ENCODE measurements around the gene RFTN1. TPM values are rescaled to one million over a fixed set of nuclear protein-coding genes. Genes with fewer than 3 reads are reported as not detected.

The RFTN1 gene
- total RNA-seq, 1 experiment from 2014 or later, result 2.2 TPM

GRCh38 chr3:16358336-16358735 is 155.2 kb downstream of the RFTN1 start:
- H3K4me1 ChIP-seq (ENCODE audit: insufficient read depth, low read length), result no peaks in the 10 kb centered on the region
- TF ChIP-seq, protein P1, sequence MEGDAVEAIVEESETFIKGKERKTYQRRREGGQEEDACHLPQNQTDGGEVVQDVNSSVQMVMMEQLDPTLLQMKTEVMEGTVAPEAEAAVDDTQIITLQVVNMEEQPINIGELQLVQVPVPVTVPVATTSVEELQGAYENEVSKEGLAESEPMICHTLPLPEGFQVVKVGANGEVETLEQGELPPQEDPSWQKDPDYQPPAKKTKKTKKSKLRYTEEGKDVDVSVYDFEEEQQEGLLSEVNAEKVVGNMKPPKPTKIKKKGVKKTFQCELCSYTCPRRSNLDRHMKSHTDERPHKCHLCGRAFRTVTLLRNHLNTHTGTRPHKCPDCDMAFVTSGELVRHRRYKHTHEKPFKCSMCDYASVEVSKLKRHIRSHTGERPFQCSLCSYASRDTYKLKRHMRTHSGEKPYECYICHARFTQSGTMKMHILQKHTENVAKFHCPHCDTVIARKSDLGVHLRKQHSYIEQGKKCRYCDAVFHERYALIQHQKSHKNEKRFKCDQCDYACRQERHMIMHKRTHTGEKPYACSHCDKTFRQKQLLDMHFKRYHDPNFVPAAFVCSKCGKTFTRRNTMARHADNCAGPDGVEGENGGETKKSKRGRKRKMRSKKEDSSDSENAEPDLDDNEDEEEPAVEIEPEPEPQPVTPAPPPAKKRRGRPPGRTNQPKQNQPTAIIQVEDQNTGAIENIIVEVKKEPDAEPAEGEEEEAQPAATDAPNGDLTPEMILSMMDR (conservative IDR thresholded peaks at IDR 0.05), result no peak
- H2BK12ac ChIP-seq (ENCODE audit: insufficient read length, low read depth, low read length), result no peak overlapping the region
- H3K9ac ChIP-seq (ENCODE audit: extremely low read depth, insufficient read length, low read length), result no peak overlapping the region
- H3T11ph ChIP-seq (ENCODE audit: low read length), result no peak overlapping the region
- H3K79me2 ChIP-seq (ENCODE audit: insufficient read depth, low read length), result no peaks in the 10 kb centered on the region
- no peaks in the 10 kb centered on the region for H3K79me1 ChIP-seq (ENCODE audit: insufficient read depth, low read depth, low read length, poor library complexity, severe bottlenecking)
- H3K18ac ChIP-seq (ENCODE audit: insufficient read length, low read depth, low read length), result no peak overlapping the region
- no peaks in the 10 kb centered on the region for H3K9me3 ChIP-seq (ENCODE audit: control insufficient read depth, low read depth, low read length)
- no peak overlapping the region for H4K91ac ChIP-seq (ENCODE audit: insufficient read length, low read depth, low read length)
- no peak overlapping the region for H3K4me2 ChIP-seq (ENCODE audit: insufficient read depth, insufficient read length, low read length)
- H3K27me3 ChIP-seq (ENCODE audit: insufficient read depth, low read length), result no peaks in the 10 kb centered on the region
- H4K8ac ChIP-seq (replicated peaks; ENCODE audit: insufficient read length, low read depth, low read length), result no peak overlapping the region
- Mint-ChIP-seq H3K27me3 (ENCODE audit: low read depth) (peaks cover 2% of the 10 kb centered on the region; the same call in 1 of the 2 replicates), H3K4me3 (no peak overlapping the region), H3K4me1 (peaks cover 5 to 7% of the 10 kb centered on the region in 2 experiments), H3K27ac (no peak overlapping the region), H3K9me3 (no peaks in the 10 kb centered on the region; a peak in 1 of 5 replicates), H3K36me3 (ENCODE audit: insufficient read depth in 1 of 3, low read depth in 3 of 3) (no peaks in the 10 kb centered on the region)
- H2BK5ac ChIP-seq (ENCODE audit: insufficient read length, low read length), result no peak overlapping the region
- H3K4ac ChIP-seq (ENCODE audit: low read depth, low read length), result no peak overlapping the region
- H2AFZ ChIP-seq (ENCODE audit: low read length), result no peak overlapping the region
- H3K56ac ChIP-seq (ENCODE audit: insufficient read length, low read depth, low read length), result no peak overlapping the region
- no peaks in the 10 kb centered on the region for H4K20me1 ChIP-seq (ENCODE audit: control insufficient read depth, insufficient read depth, insufficient read length)
- no peak overlapping the region for H2BK20ac ChIP-seq (ENCODE audit: low read depth, low read length, poor library complexity, severe bottlenecking)
- no peak overlapping the region for H3K27ac ChIP-seq (ENCODE audit: insufficient read length, low read depth, low read length)
- no peak for DNase-seq
- H3K23ac ChIP-seq (ENCODE audit: insufficient read length, low read depth, low read length), result no peak overlapping the region
- no peak overlapping the region for H4K5ac ChIP-seq (ENCODE audit: insufficient read length, low read depth, low read length)
- H2BK120ac ChIP-seq (ENCODE audit: low read depth, low read length, poor library complexity, severe bottlenecking), result no peak overlapping the region
- no peak overlapping the region for H3K14ac ChIP-seq (ENCODE audit: insufficient read depth, low read length)
- no peak overlapping the region for H2BK15ac ChIP-seq (ENCODE audit: low read depth, low read length)
- WGBS (ENCODE audit: extremely low coverage, insufficient read length, low lambda C conversion rate), result no CpG with 5 or more reads among the region's 3 CpGs
- no peaks in the 10 kb centered on the region for H3K23me2 ChIP-seq (ENCODE audit: insufficient read length, low read depth, low read length, poor library complexity, severe bottlenecking)
- no peak overlapping the region for H2AK5ac ChIP-seq (ENCODE audit: insufficient read length, low read length)
